Breast epithelium (tissue), 3 donors: ENCODE measurements around the gene NEMP1.

Experiments used
- POLR2A ChIP-seq: fragments of 450-650 bp; IDR thresholded peaks from one replicate; pipeline ENCODE4 v1.6.1; 2016; ENCODE audit warnings: antibody characterized with exemption, mild to moderate bottlenecking, moderate library complexity
- TF ChIP-seq, protein P1 (sequence below), 3 donors: fragments of 450-650 bp; IDR thresholded peaks; one replicate each; pipeline ENCODE4 v1.5.1; 2016 to 2017; ENCODE audit warnings: antibody characterized with exemption in 3 of 3, mild to moderate bottlenecking in 3 of 3, moderate library complexity in 3 of 3

DNA sequence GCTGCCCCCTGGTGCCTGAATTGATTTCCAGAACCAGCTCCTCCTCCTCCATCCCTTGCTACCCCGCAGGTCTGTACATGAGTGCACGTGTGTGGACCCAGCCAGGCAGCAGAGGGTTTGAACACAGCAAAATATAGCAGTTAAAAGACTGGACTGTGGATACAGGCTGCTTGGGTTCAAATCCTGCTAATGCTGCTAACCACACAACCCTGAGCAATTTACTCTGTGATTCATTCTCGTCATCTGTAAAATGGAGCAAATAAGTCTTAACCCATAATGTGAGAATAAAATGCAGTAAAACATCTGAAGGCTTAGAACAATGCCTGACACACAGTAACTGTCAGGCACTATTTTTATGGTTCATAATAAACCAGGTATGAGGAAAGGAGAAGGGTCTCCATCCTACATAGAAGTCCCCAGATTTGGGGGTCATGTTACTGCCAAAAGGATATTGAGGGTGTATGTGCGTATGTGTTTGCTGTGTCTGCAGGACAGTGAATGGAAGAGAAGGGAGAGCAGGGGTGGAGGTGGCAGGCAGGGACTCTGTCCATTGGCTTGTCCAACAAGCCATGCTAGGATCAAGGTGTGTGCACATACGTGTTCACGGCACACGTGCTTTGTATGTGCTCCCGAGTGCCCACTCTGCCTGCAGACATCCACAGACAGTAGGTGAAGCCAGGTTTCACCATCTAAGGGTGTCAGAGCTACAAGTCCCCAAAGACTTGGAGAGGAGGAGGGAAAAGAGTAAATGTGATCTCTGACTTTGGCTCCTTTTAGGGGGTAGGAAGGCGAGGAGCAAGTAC is 34.1 kb upstream of the NEMP1 start:
- TF ChIP-seq, protein P1, sequence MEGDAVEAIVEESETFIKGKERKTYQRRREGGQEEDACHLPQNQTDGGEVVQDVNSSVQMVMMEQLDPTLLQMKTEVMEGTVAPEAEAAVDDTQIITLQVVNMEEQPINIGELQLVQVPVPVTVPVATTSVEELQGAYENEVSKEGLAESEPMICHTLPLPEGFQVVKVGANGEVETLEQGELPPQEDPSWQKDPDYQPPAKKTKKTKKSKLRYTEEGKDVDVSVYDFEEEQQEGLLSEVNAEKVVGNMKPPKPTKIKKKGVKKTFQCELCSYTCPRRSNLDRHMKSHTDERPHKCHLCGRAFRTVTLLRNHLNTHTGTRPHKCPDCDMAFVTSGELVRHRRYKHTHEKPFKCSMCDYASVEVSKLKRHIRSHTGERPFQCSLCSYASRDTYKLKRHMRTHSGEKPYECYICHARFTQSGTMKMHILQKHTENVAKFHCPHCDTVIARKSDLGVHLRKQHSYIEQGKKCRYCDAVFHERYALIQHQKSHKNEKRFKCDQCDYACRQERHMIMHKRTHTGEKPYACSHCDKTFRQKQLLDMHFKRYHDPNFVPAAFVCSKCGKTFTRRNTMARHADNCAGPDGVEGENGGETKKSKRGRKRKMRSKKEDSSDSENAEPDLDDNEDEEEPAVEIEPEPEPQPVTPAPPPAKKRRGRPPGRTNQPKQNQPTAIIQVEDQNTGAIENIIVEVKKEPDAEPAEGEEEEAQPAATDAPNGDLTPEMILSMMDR (IDR thresholded peaks at IDR 0.05), result no peak
- TF ChIP-seq POLR2A, result no peak
